Endothelial cell of umbilical vein (primary cell): ENCODE data around the gene MEGF11. TPM values are rescaled to one million over a fixed set of nuclear protein-coding genes. Genes with fewer than 3 reads are reported as not detected.

Experiments
- BruUV-seq: library from RNA; stranded (reverse); fragments of 400-500 nt; replicated peaks from 2 replicates; lab custom pipeline; 2021; lab: Mats Ljungman, UMichigan
- CTCF ChIA-PET: fragments of 300-600, 350-600 bp; sonication (Branson Sonifier 250); formaldehyde crosslinking; loops from one replicate; lab custom pipeline; 2021; ENCODE audit warnings: antibody characterized with exemption, inconsistent platforms; lab: Charles Lee
- POLR2A ChIA-PET: fragments of 300-600, 350-600 bp; sonication (Branson Sonifier 250); formaldehyde crosslinking; loops from one replicate; lab custom pipeline; 2021; ENCODE audit warnings: antibody characterized with exemption, inconsistent platforms; lab: Charles Lee
- DNase-seq: peaks from one replicate; pipeline ENCODE4 v3.0.0-alpha.2; 2011; ENCODE audit warnings: low read depth, low spot score
- FAIRE-seq: peaks from 2 replicates; lab custom pipeline; 2011; peaks lifted over from hg19 to GRCh38; lab: Jason Lieb, UNC
- H2AFZ ChIP-seq: 2 replicates; pipeline ENCODE4 v1.6.0; 2012; ENCODE audit warnings: low read depth, low read length, control low read depth, inconsistent platforms
- H3K27ac ChIP-seq: 2 replicates; pipeline ENCODE4 v1.5.1; 2011; ENCODE audit warnings: low read depth, mild to moderate bottlenecking, control low read depth, low read length, moderate library complexity; ENCODE audit not compliant: insufficient read depth
- H3K27me3 ChIP-seq, 2 experiments: 2 replicates each; pipeline versions ENCODE4 v1.6.0 to v1.6.1; 2011; ENCODE audit warnings: low read length in 2 of 2, mixed read lengths in 1 of 2; ENCODE audit not compliant: control insufficient read depth in 2 of 2, insufficient read depth in 2 of 2
- H3K36me3 ChIP-seq, 2 experiments: 2 replicates in 1 of 2; 3 replicates in 1 of 2; pipeline ENCODE4 v1.5.1; 2011; ENCODE audit warnings: low read length in 2 of 2, mild to moderate bottlenecking in 1 of 2, moderate library complexity in 1 of 2; ENCODE audit not compliant: control insufficient read depth in 2 of 2, insufficient read depth in 2 of 2; ENCODE audit errors: extremely low read depth in 1 of 2
- H3K4me1 ChIP-seq: 3 replicates; pipeline ENCODE4 v1.5.1; 2011; ENCODE audit warnings: mild to moderate bottlenecking, low read length; ENCODE audit not compliant: control insufficient read depth, insufficient read depth; ENCODE audit errors: extremely low read depth
- H3K4me2 ChIP-seq: 2 replicates; pipeline ENCODE4 v1.6.1; 2011; ENCODE audit warnings: low read length, control low read depth, mixed read lengths; ENCODE audit not compliant: insufficient read depth
- H3K4me3 ChIP-seq, 3 experiments: fragments of 200-600 bp in 1 of 3; sonication (generic), shearing (Covaris generic) in 1 of 3; replicated peaks in 1 of 3; 2 replicates each; pipeline ENCODE4 v1.5.1; 2011 to 2016; ENCODE audit warnings: control low read depth in 3 of 3, low read length in 3 of 3, mild to moderate bottlenecking in 2 of 3, inconsistent platforms in 1 of 3, low read depth in 1 of 3, moderate library complexity in 1 of 3; ENCODE audit not compliant: insufficient read depth in 1 of 3
- H3K79me2 ChIP-seq: 2 replicates; pipeline ENCODE4 v1.6.0; 2012; ENCODE audit warnings: low read length, inconsistent platforms; ENCODE audit not compliant: control insufficient read depth, insufficient read depth
- H3K9ac ChIP-seq: replicated peaks from 2 replicates; pipeline ENCODE3; 2011; ENCODE audit warnings: low read length, control low read depth; ENCODE audit not compliant: insufficient read depth; ENCODE audit errors: extremely low read depth
- H3K9me1 ChIP-seq: replicated peaks from 3 replicates; pipeline ENCODE4 v1.6.0; 2011; ENCODE audit warnings: mild to moderate bottlenecking, low read length; ENCODE audit not compliant: control insufficient read depth, insufficient read depth; ENCODE audit errors: extremely low read depth
- H3K9me3 ChIP-seq: replicated peaks from 2 replicates; pipeline ENCODE4 v1.5.1; 2012; ENCODE audit warnings: low read length, inconsistent platforms; ENCODE audit not compliant: control insufficient read depth, insufficient read depth
- H4K20me1 ChIP-seq: replicated peaks from 2 replicates; pipeline ENCODE3; 2011; ENCODE audit warnings: mild to moderate bottlenecking, low read length; ENCODE audit not compliant: control insufficient read depth, insufficient read depth; ENCODE audit errors: extremely low read depth
- CTCF ChIP-seq, 2 donors: IDR thresholded peaks; 1 replicate in 1 of 2; 2 replicates in 1 of 2; pipeline ENCODE4 v1.5.1; 2011; ENCODE audit warnings: low read length in 2 of 2, mild to moderate bottlenecking in 2 of 2, moderate library complexity in 2 of 2, control low read depth in 1 of 2, inconsistent platforms in 1 of 2, low read depth in 1 of 2; ENCODE audit not compliant: insufficient read depth in 1 of 2; ENCODE audit errors: extremely low read depth in 1 of 2
- EZH2 ChIP-seq: IDR thresholded peaks from 2 replicates; pipeline ENCODE4 v1.6.1; 2012; ENCODE audit warnings: borderline replicate concordance, low read depth, mild to moderate bottlenecking, moderate library complexity, low read length, inconsistent platforms; ENCODE audit not compliant: severe bottlenecking
- FOS ChIP-seq: IDR thresholded peaks from 2 replicates; pipeline ENCODE4 v1.6.1; 2011; ENCODE audit warnings: mild to moderate bottlenecking, low read length, moderate library complexity, borderline replicate concordance; ENCODE audit not compliant: insufficient read depth
- GATA2 ChIP-seq: IDR thresholded peaks from 2 replicates; pipeline ENCODE4 v1.7.0; 2011; ENCODE audit warnings: low read depth, mild to moderate bottlenecking, moderate library complexity, mixed read lengths, low read length; ENCODE audit not compliant: insufficient read length, insufficient read depth
- JUN ChIP-seq: IDR thresholded peaks from 2 replicates; pipeline ENCODE4 v1.6.1; 2011; ENCODE audit warnings: borderline replicate concordance, low read depth; ENCODE audit not compliant: insufficient read length, insufficient read depth
- MAX ChIP-seq: IDR thresholded peaks from 2 replicates; pipeline ENCODE4 v1.6.1; 2011; ENCODE audit not compliant: insufficient read depth, insufficient read length
- MYC ChIP-seq: IDR thresholded peaks from one replicate; pipeline ENCODE4 v1.6.1; 2011; ENCODE audit warnings: mild to moderate bottlenecking, low read depth, low read length
- POLR2A ChIP-seq: IDR thresholded peaks from 2 replicates; pipeline ENCODE4 v1.6.1; 2012; ENCODE audit warnings: low read depth, mild to moderate bottlenecking, control low read depth, low read length
- POLR2AphosphoS5 ChIP-seq: IDR thresholded peaks from 2 replicates; pipeline ENCODE4 v1.6.1; 2012; ENCODE audit warnings: low read depth, mild to moderate bottlenecking, control low read depth, low read length, moderate library complexity; ENCODE audit not compliant: insufficient read depth
- dilution Hi-C: fragments of 300-500 bp; cut with MboI; formaldehyde crosslinking; loops from one replicate; pipeline ENCODE4 v1.15.0; 2019; ENCODE audit warnings: low sequenced_read_pairs; ENCODE audit not compliant: extremely low pct_ligation_motif_present
- intact Hi-C: fragments of 100-400 bp; cut with micrococcal nuclease; formaldehyde crosslinking; loops from one replicate; pipeline ENCODE4 v1.10.0; 2022
- polyA plus RNA-seq, 4 experiments: library from polyadenylated mRNA; depleted of rRNA in 3 of 4; stranded (reverse) in 3 of 4; unstranded in 1 of 4; fragments of >200 nt; gene quantifications; 2 replicates each; pipeline versions ENCODE4 v1.2.1 to v1.2.3, GENCODE V29; 2011 to 2012; ENCODE audit warnings: missing spikeins in 1 of 4
- total RNA-seq: library from RNA; stranded (reverse); gene quantifications from 2 replicates; pipeline ENCODE4 v1.2.3, GENCODE V29; 2021

MEGF11 gene
- total and polyA plus RNA-seq, 2 donors (not counting 3 experiments of a cell fraction or from before 2014, with no cell fraction given) = not detected

- H3K9ac ChIP-seq = no peak overlapping the region
- no peak overlapping the region for H3K27ac ChIP-seq
- H3K36me3 ChIP-seq = no peaks in the 10 kb centered on the region
- H2AFZ ChIP-seq = no peak overlapping the region
- no peaks in the 10 kb centered on the region for H3K79me2 ChIP-seq
- no TSS peak for BruUV-seq
- no peaks in the 10 kb centered on the region for H3K9me1 ChIP-seq
- DNase-seq (no peak), FAIRE-seq (no peak)
- peaks cover 4 to 17% of the 10 kb centered on the region in 2 experiments for H3K27me3 ChIP-seq
- dilution Hi-C loops (no loop called here), intact Hi-C loops (no loop called here)
- H3K4me3 ChIP-seq = no peak overlapping the region
- no peak overlapping the region for H3K4me2 ChIP-seq
- ChIA-PET CTCF (interaction anchor here (1.4 kb wide), 1 partner anchor 9 kb away, joined by 4 read pairs; no protein-coding TSS in a partner anchor), POLR2A (no interaction called here)
- H4K20me1 ChIP-seq = no peaks in the 10 kb centered on the region
- no peaks in the 10 kb centered on the region for H3K9me3 ChIP-seq
- H3K4me1 ChIP-seq = no peaks in the 10 kb centered on the region
- TF ChIP-seq EZH2 = no peak
- no peak for TF ChIP-seq MYC
- no peak for TF ChIP-seq FOS
- no peak for TF ChIP-seq CTCF (IDR thresholded peaks at IDR 0.05; ENCODE audit: extremely low read depth in 1 of 2, insufficient read depth in 1 of 2, low read depth in 1 of 2, low read length in 2 of 2)
- no peak for TF ChIP-seq JUN
- TF ChIP-seq GATA2 = no peak
- TF ChIP-seq POLR2A = no peak
- TF ChIP-seq MAX = no peak
- TF ChIP-seq POLR2AphosphoS5 = no peak
Observed at GRCh38 chr15:66240240-66240794, 13.2 kb downstream of the MEGF11 start.
